Loucy (cell line): ENCODE measurements around the gene NDUFC2.

Source experiments
- H2AFZ ChIP-seq: fragments of 200-600 bp; sonication (generic); 2 replicates; pipeline ENCODE4 v1.6.0; 2016; ENCODE audit warnings: antibody characterized with exemption, mild to moderate bottlenecking, low read length, moderate library complexity
- H3F3A ChIP-seq: fragments of 200-600 bp; 2 replicates; pipeline ENCODE4 v1.6.0; 2016; ENCODE audit warnings: antibody characterized with exemption, low read depth, mild to moderate bottlenecking
- H3K27me3 ChIP-seq: fragments of 200-600 bp; sonication (generic); 2 replicates; pipeline ENCODE4 v1.6.1; 2014; ENCODE audit warnings: low read length, mild to moderate bottlenecking; ENCODE audit not compliant: insufficient read depth, poor library complexity, severe bottlenecking
- H3K36me3 ChIP-seq: fragments of 200-600 bp; sonication (generic); 2 replicates; pipeline ENCODE4 v1.6.1; 2016; ENCODE audit warnings: low read length; ENCODE audit not compliant: insufficient read depth
- H3K4me1 ChIP-seq: fragments of 200-600 bp; sonication (generic); 2 replicates; pipeline ENCODE4 v1.5.1; 2014; ENCODE audit warnings: low read length, mild to moderate bottlenecking; ENCODE audit not compliant: insufficient read depth, poor library complexity, severe bottlenecking
- H3K4me2 ChIP-seq: fragments of 200-600 bp; sonication (generic); 2 replicates; pipeline ENCODE4 v1.6.0; 2014; ENCODE audit warnings: antibody characterized with exemption, low read length, low read depth, mild to moderate bottlenecking; ENCODE audit not compliant: poor library complexity, severe bottlenecking
- H3K4me3 ChIP-seq: fragments of 200-600 bp; sonication (generic); 2 replicates; pipeline ENCODE4 v1.5.1; 2014; ENCODE audit warnings: low read length, mild to moderate bottlenecking, mixed read lengths; ENCODE audit not compliant: poor library complexity, severe bottlenecking
- H3K79me2 ChIP-seq: fragments of 200-600 bp; sonication (generic); 2 replicates; pipeline ENCODE4 v1.6.1; 2014; ENCODE audit warnings: low read length; ENCODE audit not compliant: insufficient read depth
- H3K9ac ChIP-seq: fragments of 200-600 bp; sonication (generic); 2 replicates; pipeline ENCODE4 v1.6.0; 2014; ENCODE audit warnings: mild to moderate bottlenecking, low read depth, low read length, moderate library complexity; ENCODE audit not compliant: poor library complexity, severe bottlenecking
- H3K9me2 ChIP-seq: fragments of 200-600 bp; sonication (generic); replicated peaks from 2 replicates; pipeline ENCODE4 v1.6.1; 2016; ENCODE audit warnings: low read depth, low read length, mixed read lengths
- H3K9me3 ChIP-seq: fragments of 200-600 bp; sonication (generic); 2 replicates; pipeline ENCODE4 v1.6.1; 2014; ENCODE audit warnings: mild to moderate bottlenecking, antibody characterized with exemption, low read length, low read depth; ENCODE audit not compliant: insufficient read depth
- H4K20me1 ChIP-seq: fragments of 200-600 bp; sonication (generic); 2 replicates; pipeline ENCODE4 v1.6.0; 2014; ENCODE audit warnings: antibody characterized with exemption, low read length, mild to moderate bottlenecking; ENCODE audit not compliant: insufficient read depth, poor library complexity, severe bottlenecking
- CTCF ChIP-seq: fragments of 200-600 bp; sonication (generic); conservative IDR thresholded peaks from 2 replicates; pipeline ENCODE4 v1.5.1; 2014; ENCODE audit warnings: mild to moderate bottlenecking, antibody characterized with exemption, low read length
- EZH2phosphoT487 ChIP-seq: fragments of 200-600 bp; IDR thresholded peaks from 2 replicates; pipeline ENCODE4 v1.6.1; 2018; ENCODE audit warnings: antibody characterized with exemption, mild to moderate bottlenecking, moderate library complexity, borderline replicate concordance

Gene NDUFC2

GRCh38 chr11:78109081-78110015 is 29.7 kb upstream of the NDUFC2 start:
- Histone ChIP-seq H3F3A (no peaks in the 10 kb centered on the region), H2AFZ (no peak overlapping the region), H3K9ac (no peak overlapping the region), H3K9me3 (no peaks in the 10 kb centered on the region), H3K79me2 (no peaks in the 10 kb centered on the region), H3K36me3 (peaks cover 15% of the 10 kb centered on the region; the same call in 1 of the 2 replicates), H3K4me2 (no peak overlapping the region), H3K4me3 (no peak overlapping the region), H4K20me1 (no peaks in the 10 kb centered on the region), H3K27me3 (no peaks in the 10 kb centered on the region), H3K9me2 (no peaks in the 10 kb centered on the region), H3K4me1 (no peaks in the 10 kb centered on the region)
- TF ChIP-seq CTCF (no peak), EZH2phosphoT487 (no peak)

GRCh38 chr11:78100676-78101472 is 21.2 kb upstream of the NDUFC2 start:
- no peaks in the 10 kb centered on the region for H3K9me3 ChIP-seq
- H3K4me1 ChIP-seq = no peaks in the 10 kb centered on the region
- no peak overlapping the region for H3K4me2 ChIP-seq
- no peak overlapping the region for H2AFZ ChIP-seq
- peaks cover 6% of the 10 kb centered on the region; the same call in 1 of the 2 replicates for H3K36me3 ChIP-seq
- no peaks in the 10 kb centered on the region for H3K27me3 ChIP-seq
- TF ChIP-seq CTCF = no peak
- TF ChIP-seq EZH2phosphoT487 = no peak
- no peaks in the 10 kb centered on the region for H3K79me2 ChIP-seq
- H3K9ac ChIP-seq = no peak overlapping the region
- H4K20me1 ChIP-seq = no peaks in the 10 kb centered on the region
- H3K9me2 ChIP-seq = no peaks in the 10 kb centered on the region
- H3K4me3 ChIP-seq = no peak overlapping the region
- H3F3A ChIP-seq = no peaks in the 10 kb centered on the region

GRCh38 chr11:78100261-78100660 is 20.6 kb upstream of the NDUFC2 start:
- TF ChIP-seq EZH2phosphoT487 (no peak), CTCF (no peak)
- no peaks in the 10 kb centered on the region for H3F3A ChIP-seq

More at GRCh38 chr11:78100261-78100660, 20.6 kb upstream of the NDUFC2 start:
- no peaks in the 10 kb centered on the region for H3K27me3 ChIP-seq
- H3K36me3 ChIP-seq = peaks cover 6% of the 10 kb centered on the region; the same call in 1 of the 2 replicates
- no peaks in the 10 kb centered on the region for H3K4me1 ChIP-seq
- H2AFZ ChIP-seq = no peak overlapping the region
- no peaks in the 10 kb centered on the region for H3K79me2 ChIP-seq
- no peak overlapping the region for H3K9ac ChIP-seq
- no peaks in the 10 kb centered on the region for H3K9me2 ChIP-seq
- H3K4me3 ChIP-seq = no peak overlapping the region
- no peaks in the 10 kb centered on the region for H4K20me1 ChIP-seq
- H3K4me2 ChIP-seq = no peak overlapping the region
- no peaks in the 10 kb centered on the region for H3K9me3 ChIP-seq
